ENCODE results near the gene SFTPB.
"Not testable (repeated sequence)": the region's sequence is repeated elsewhere in the genome, so short reads cannot be mapped to it uniquely, and the experiment has no call there.

The SFTPB gene

GRCh38 chr2:85674417-85674816 is 6.4 kb upstream of the SFTPB start:
- no peak for DNase-seq

DNA sequence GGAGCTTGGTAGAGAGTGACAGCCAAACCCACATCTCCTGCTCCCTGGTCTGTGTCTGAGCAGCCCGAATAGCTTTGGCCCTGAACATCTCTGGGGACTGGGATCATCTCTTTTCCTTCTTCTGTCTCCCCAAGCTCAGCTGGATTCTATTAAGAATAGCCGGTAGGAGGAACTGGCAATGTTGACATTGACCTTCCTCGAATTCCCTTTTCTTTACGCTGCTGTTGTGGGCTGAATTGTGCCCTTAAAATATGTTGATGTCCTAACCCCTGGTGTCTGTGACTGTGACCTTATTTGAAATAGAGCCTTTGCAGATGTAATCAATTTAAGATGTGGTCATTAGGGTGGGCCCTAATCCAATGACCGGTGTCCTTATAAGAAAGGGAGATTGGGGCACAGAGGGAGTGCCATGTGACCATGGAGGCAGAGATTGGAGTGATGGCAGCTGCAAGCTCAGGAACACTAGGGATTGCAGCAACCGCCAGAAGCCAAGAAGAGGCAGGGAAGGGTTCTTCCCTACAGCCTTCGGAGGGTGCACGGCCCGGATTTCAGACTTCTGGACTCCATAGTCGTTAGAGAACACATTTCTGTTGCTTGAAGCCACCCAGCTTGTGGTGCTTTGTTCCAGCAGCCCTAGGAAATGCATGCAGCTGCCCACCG is 5.8 kb upstream of the SFTPB start:
- DNase-seq: no peak

- no peak for DNase-seq
Measured at GRCh38 chr2:85672456-85672855, 4.5 kb upstream of the SFTPB start.

- DNase-seq: not testable (repeated sequence)
Measured at GRCh38 chr2:85670416-85670815, 2.4 kb upstream of the SFTPB start.

DNA sequence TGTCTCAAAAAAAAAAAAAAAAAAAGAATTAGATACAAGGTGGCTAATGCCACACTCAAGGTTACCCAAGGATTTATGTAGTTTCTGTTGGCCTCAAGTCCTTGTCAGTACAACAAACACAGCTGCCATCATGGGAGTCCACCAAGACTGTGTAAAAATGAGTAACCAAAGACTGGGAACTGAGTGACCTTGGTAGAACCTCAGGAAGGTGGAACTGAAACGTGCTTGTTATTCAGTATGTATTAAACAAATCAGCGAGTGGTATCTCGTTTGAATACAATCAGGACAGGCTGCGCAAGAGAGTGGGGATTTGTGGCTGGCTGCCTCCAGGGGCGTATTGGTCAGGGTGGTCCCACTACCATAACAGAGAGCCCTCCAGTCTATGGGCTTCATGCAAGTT is 1.6 kb upstream of the SFTPB start:
- DNase-seq: no peak

DNA sequence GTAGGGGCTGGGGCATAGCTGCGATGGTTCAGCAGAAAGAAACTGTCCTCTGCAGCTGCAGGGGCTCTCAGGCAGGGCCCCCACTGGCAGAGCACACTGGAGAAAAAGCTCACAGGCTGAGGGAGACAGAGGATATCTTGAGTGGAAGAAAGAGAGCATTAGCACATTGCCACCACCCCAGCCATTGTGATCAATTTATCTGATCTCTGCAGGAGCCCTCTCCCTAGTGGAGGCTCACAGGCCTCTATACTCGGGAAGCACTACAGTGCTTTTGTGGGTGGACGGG is 801 bp upstream of the SFTPB start:
- DNase-seq: no peak

GRCh38 chr2:85667561-85668008 is 414 bp downstream of the SFTPB start:
- no peak for DNase-seq

DNA sequence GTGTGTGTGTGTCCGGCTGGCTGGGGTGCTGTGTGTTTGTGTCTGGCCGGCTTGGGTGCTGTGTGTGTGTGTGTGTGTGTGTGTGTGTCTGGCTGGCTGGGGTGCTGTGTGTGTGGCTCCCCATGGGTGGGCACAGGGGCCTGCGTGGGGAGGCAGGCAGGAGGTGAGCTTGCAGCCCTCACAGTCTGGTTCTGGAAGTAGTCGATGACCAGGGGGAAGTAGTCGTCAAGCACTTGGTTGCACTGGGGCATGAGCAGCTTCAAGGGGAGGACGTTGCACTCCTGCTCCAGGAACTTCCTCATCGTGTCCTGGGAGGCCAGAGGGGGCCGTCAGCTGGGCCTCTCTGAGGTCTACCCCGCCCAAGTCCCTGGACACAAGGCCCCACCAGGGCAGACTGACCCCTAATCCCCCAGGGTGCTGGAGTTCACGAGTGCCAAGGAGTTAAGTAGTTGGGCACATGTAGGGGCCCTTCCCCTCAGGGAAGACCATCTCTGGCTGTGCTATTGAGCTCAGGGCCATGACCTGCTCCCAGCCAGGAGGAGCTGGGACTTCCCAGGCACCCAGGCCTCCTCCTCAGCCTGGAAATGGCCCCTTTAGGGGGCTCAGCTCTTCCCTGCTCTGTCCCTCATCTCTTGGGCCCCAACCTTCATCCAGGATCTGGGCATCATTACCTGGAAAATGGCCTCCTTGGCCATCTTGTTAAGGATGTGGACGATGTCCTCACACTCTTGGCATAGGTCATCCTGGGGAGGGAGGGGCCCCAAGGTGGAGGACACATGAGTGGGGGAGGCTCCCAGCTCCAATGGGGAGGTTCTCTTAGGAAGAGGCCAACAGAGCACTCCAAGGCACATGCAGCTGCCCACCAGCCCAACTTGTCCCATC is 1.3 kb downstream of the SFTPB start:
- no peak for DNase-seq

GRCh38 chr2:85666016-85666415 is 2.0 kb downstream of the SFTPB start:
- no peak for DNase-seq

- no peak for DNase-seq
Measured at GRCh38 chr2:85665264-85665937, 2.6 kb downstream of the SFTPB start.

DNA sequence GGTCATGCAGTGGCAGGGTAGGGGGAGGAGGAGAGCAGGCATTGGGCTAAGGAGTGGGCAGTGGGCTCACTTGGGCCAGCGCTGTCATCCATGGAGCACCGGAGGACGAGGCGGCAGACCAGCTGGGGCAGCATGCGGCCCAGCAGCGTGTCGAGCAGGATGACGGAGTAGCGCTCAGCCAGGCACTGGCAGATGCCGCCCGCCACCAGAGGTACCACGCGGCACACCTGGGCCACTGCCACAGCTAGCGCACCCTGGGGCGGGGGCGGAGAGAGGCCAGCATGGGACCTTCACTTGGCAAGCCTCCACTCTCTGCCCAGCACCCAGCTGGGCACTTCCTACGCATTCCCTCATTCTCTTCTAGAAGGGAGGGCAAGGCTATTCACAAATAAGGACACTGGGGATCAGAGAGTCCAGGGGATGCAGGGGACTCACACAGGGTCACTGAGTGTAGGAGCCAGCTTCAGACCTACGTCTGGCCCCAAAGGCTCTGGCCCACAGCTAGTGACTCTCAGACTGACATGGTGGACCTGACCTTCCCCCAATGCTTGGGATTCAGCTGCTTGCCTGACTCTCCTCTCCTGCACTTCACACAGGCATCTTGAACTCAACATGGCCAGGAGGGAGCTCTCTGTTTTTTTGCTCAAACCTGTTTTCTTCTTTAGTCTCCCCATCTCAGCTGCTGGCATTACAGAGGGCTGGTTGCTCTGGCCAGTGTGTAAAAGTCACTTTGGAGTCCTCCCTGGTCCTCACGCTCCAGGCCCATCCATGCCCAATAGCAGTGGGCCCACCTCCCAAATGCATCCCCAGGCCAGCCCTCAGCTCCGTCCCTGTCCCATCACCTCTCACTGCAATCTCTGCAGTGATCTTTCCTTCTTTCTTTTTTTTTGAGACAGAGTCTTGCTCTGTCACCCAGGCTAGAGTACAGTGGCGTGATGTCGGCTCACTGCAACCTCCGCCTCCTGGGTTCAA is 4.1 kb downstream of the SFTPB start:
- no peak for DNase-seq

GRCh38 chr2:85662899-85663593 is 5.0 kb downstream of the SFTPB start:
- DNase-seq: no peak

GRCh38 chr2:85661139-85661858 is 6.7 kb downstream of the SFTPB start:
- DNase-seq: no peak

DNA sequence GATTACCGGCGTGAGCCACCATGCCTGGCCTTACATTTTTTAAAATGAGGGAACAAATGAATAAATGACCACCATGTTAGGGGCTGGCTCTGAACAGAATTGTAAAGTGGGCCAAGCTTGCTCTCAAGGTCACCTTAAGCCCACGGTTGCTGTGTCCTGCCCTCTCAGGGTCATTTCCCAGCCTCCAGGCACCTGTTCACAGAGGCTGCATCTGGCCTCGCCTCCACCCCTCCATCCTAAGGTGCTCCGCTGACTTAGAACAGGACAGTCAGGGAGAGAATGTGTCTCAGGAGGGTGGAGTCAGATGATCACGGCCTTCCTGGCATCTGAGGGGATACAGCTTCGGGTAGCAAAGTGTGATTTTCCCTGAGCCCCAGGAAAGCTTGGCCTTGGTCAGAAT is 7.3 kb downstream of the SFTPB start:
- DNase-seq: no peak

DNA sequence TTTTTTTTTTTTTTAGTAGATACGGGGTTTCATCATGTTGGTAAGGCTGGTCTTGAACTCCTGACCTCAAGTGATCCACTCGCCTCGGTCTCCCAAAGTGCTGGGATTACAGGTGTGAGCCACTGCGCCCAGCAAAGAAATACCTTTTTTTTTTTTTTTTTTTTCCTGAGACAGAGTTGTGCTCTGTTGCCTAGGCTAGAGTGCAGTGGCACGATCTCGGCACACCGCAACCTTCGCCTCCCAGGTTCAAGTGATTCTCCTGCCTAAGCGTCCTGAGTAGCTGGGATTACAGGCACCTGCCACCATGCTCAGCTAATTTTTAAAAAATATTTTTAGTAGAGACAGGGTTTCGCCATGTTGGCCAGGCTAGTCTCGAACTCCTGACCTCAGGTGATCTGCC is 7.7 kb downstream of the SFTPB start:
- DNase-seq: not testable (repeated sequence)

DNA sequence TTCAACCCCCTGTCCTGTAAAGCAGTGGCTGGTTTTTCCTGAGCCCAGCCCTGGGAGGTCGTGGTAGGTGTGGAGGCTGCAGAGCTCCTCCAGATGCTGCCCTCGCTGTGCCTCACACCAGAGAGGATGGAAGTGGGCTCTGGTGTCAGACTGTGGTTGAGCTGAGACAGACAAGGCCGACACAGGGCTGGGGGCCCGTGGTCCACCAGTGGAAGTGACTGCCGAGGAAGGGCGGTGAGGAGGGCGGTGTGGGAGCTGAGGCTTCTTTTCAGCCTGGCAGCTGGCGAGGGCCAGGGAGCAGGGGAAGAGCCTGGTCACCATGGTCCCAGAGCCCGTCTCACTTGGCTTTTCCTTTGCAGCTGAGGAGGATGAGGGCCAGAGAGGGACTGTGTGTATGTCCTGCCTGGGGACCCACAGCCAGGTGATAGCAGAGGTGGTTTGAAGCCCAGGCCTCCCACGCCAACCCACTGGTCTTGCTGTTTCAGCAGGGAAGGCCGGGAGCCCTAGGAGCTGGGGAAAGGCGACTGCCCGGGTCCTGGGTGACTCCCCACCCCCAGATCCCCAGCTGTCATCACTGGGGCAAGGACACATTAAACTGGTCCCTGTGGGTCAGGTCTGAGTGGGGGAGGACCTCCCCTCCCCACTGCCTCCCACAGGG is 8.5 kb downstream of the SFTPB start:
- no peak for DNase-seq

- DNase-seq: not testable (repeated sequence)
Measured at GRCh38 chr2:85657399-85657798, 10.6 kb downstream of the SFTPB start.

DNA sequence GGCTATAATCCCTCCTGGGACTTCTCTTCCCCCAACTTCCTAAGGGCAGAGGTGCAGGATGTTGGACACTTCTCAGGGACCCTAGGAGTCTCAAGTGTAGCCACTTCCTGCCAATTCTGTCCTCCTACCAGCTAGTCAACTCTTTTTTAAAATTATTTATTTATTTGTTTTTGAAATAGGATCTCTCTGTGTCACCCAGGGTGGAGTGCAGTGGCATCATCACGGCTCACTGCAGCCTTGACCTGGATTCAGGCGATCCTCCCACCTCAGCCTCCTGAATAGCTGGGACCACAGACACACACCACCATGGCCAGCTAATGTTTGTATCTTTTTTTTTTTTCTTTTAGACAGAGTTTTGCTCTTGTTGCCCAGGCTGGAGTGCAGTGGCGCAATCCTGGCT is 11.5 kb downstream of the SFTPB start:
- DNase-seq: no peak

DNA sequence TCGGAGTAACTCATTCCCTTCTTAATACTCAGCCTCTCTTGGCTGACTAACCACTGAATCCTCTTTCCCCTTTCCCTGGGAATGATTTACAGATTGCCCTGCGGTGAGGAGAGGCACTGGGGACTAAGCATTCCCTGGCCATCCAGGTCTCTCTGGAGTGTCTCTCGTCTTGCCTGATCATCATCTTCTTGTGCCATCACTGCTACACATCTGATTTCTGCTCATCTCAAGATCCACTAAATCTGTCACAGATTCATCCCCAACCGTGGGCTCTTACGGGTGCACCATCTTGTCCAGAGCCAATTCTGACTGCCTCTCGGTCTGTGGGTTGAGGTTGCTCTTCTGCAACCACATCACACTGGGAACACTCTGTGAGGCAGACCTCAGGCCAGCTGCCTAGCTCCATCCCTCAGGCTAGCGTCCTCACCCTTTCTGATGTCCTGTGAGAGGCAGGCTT is 12.0 kb downstream of the SFTPB start:
- DNase-seq: no peak

DNA sequence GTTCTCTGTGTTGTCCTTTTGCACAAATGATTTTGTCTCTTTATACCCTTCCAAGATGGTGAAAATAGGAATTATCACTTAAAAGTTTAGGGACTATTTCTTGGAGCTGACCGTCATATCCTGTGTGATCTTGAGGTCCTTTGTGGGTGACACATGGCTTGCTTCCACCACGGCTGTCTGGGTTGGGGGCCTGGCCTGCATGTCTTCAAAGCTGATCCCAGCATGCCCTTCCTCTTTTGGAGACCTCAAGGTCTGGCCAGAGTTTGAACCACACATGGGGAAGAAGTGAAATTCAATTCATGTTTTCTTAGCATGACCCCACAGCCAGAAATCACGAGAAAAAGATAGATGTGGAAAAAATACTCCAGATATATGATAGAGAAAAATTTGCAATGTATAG is 14.0 kb downstream of the SFTPB start:
- DNase-seq: no peak

DNA sequence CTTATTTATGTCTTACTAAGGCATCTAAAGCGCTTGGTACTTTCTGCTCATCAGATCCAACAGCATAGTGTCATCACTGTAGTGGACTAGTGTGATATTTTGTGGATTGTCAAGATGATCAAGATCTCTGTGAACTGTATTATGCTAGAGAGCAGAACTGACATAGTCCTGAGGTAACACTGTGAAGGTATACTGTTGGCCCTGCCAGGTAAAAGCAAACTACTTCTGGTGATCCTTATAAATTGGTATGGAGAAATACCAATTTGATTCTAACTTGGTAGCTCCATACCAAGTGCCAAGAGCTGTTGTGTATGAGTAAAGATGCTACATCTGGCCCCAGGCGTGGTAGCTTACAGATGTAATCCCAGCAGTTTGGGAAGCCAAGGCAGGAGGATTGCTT is 15.9 kb downstream of the SFTPB start:
- DNase-seq: no peak
